ENCODE results near the gene RANBP10. TPM values are rescaled to one million over a fixed set of nuclear protein-coding genes. Genes with fewer than 3 reads are reported as not detected.

RANBP10 gene
- total and polyA plus RNA-seq, 2 of the 13 experiments (the other 11 are each of a cell fraction or from before 2014, with no cell fraction given): 9.2 to 22.7 TPM

GRCh38 chr16:67719778-67720144 lies 86.6 kb downstream of the RANBP10 start (continued):
- TF ChIP-seq SNAPC4 (CRISPR knock-in tag; IDR thresholded peaks at IDR 0.05): peak; percentile 10
- TF ChIP-seq EEA1 (CRISPR knock-in tag; IDR thresholded peaks at IDR 0.05; ENCODE audit: borderline replicate concordance): no peak
- TF ChIP-seq PRDM15 (CRISPR knock-in tag; IDR thresholded peaks at IDR 0.05): no peak
- TF ChIP-seq ZFP91 (CRISPR knock-in tag; IDR thresholded peaks at IDR 0.05; ENCODE audit: borderline replicate concordance): no peak
- no peak for TF ChIP-seq ZNF639 (CRISPR knock-in tag; conservative IDR thresholded peaks at IDR 0.05)
- TF ChIP-seq ZNF121 (CRISPR knock-in tag; IDR thresholded peaks at IDR 0.05): no peak
- no peak for TF ChIP-seq RCOR2 (CRISPR knock-in tag; IDR thresholded peaks at IDR 0.05)
- no peak for TF ChIP-seq TBX3 (IDR thresholded peaks at IDR 0.05; ENCODE audit: borderline replicate concordance)
- TF ChIP-seq ZNF513 (CRISPR knock-in tag; conservative IDR thresholded peaks at IDR 0.05): no peak
- TF ChIP-seq CTCF (CRISPR knock-in tag; IDR thresholded peaks at IDR 0.05): no peak
- no peak for TF ChIP-seq SKIL (CRISPR knock-in tag; IDR thresholded peaks at IDR 0.05; ENCODE audit: borderline replicate concordance)

Measured in HepG2 (cell line).